Endothelial cell of umbilical vein (primary cell): Measurements from ENCODE around the gene HECTD4. TPM values are rescaled to one million over a fixed set of nuclear protein-coding genes. Genes with fewer than 3 reads are reported as not detected.

Source experiments
- BruUV-seq: library from RNA; stranded (reverse); fragments of 400-500 nt; replicated peaks from 2 replicates; lab custom pipeline; 2021; lab: Mats Ljungman, UMichigan
- CTCF ChIA-PET: fragments of 300-600, 350-600 bp; sonication (Branson Sonifier 250); formaldehyde crosslinking; loops from one replicate; lab custom pipeline; 2021; ENCODE audit warnings: antibody characterized with exemption, inconsistent platforms; lab: Charles Lee
- POLR2A ChIA-PET: fragments of 300-600, 350-600 bp; sonication (Branson Sonifier 250); formaldehyde crosslinking; loops from one replicate; lab custom pipeline; 2021; ENCODE audit warnings: antibody characterized with exemption, inconsistent platforms; lab: Charles Lee
- DNase-seq: peaks from one replicate; pipeline ENCODE4 v3.0.0-alpha.2; 2011; ENCODE audit warnings: low read depth, low spot score
- FAIRE-seq: peaks from 2 replicates; lab custom pipeline; 2011; peaks lifted over from hg19 to GRCh38; lab: Jason Lieb, UNC
- H2AFZ ChIP-seq: 2 replicates; pipeline ENCODE4 v1.6.0; 2012; ENCODE audit warnings: low read depth, low read length, control low read depth, inconsistent platforms
- H3K27ac ChIP-seq: 2 replicates; pipeline ENCODE4 v1.5.1; 2011; ENCODE audit warnings: low read depth, mild to moderate bottlenecking, control low read depth, low read length, moderate library complexity; ENCODE audit not compliant: insufficient read depth
- H3K27me3 ChIP-seq, 2 experiments: 2 replicates each; pipeline versions ENCODE4 v1.6.0 to v1.6.1; 2011; ENCODE audit warnings: low read length in 2 of 2, mixed read lengths in 1 of 2; ENCODE audit not compliant: control insufficient read depth in 2 of 2, insufficient read depth in 2 of 2
- H3K36me3 ChIP-seq, 2 experiments: 2 replicates in 1 of 2; 3 replicates in 1 of 2; pipeline ENCODE4 v1.5.1; 2011; ENCODE audit warnings: low read length in 2 of 2, mild to moderate bottlenecking in 1 of 2, moderate library complexity in 1 of 2; ENCODE audit not compliant: control insufficient read depth in 2 of 2, insufficient read depth in 2 of 2; ENCODE audit errors: extremely low read depth in 1 of 2
- H3K4me1 ChIP-seq: 3 replicates; pipeline ENCODE4 v1.5.1; 2011; ENCODE audit warnings: mild to moderate bottlenecking, low read length; ENCODE audit not compliant: control insufficient read depth, insufficient read depth; ENCODE audit errors: extremely low read depth
- H3K4me2 ChIP-seq: 2 replicates; pipeline ENCODE4 v1.6.1; 2011; ENCODE audit warnings: low read length, control low read depth, mixed read lengths; ENCODE audit not compliant: insufficient read depth
- H3K4me3 ChIP-seq, 3 experiments: fragments of 200-600 bp in 1 of 3; sonication (generic), shearing (Covaris generic) in 1 of 3; replicated peaks in 1 of 3; 2 replicates each; pipeline ENCODE4 v1.5.1; 2011 to 2016; ENCODE audit warnings: control low read depth in 3 of 3, low read length in 3 of 3, mild to moderate bottlenecking in 2 of 3, inconsistent platforms in 1 of 3, low read depth in 1 of 3, moderate library complexity in 1 of 3; ENCODE audit not compliant: insufficient read depth in 1 of 3
- H3K79me2 ChIP-seq: 2 replicates; pipeline ENCODE4 v1.6.0; 2012; ENCODE audit warnings: low read length, inconsistent platforms; ENCODE audit not compliant: control insufficient read depth, insufficient read depth
- H3K9ac ChIP-seq: replicated peaks from 2 replicates; pipeline ENCODE3; 2011; ENCODE audit warnings: low read length, control low read depth; ENCODE audit not compliant: insufficient read depth; ENCODE audit errors: extremely low read depth
- H3K9me1 ChIP-seq: replicated peaks from 3 replicates; pipeline ENCODE4 v1.6.0; 2011; ENCODE audit warnings: mild to moderate bottlenecking, low read length; ENCODE audit not compliant: control insufficient read depth, insufficient read depth; ENCODE audit errors: extremely low read depth
- H3K9me3 ChIP-seq: replicated peaks from 2 replicates; pipeline ENCODE4 v1.5.1; 2012; ENCODE audit warnings: low read length, inconsistent platforms; ENCODE audit not compliant: control insufficient read depth, insufficient read depth
- H4K20me1 ChIP-seq: replicated peaks from 2 replicates; pipeline ENCODE3; 2011; ENCODE audit warnings: mild to moderate bottlenecking, low read length; ENCODE audit not compliant: control insufficient read depth, insufficient read depth; ENCODE audit errors: extremely low read depth
- CTCF ChIP-seq, 2 donors: IDR thresholded peaks; 1 replicate in 1 of 2; 2 replicates in 1 of 2; pipeline ENCODE4 v1.5.1; 2011; ENCODE audit warnings: low read length in 2 of 2, mild to moderate bottlenecking in 2 of 2, moderate library complexity in 2 of 2, control low read depth in 1 of 2, inconsistent platforms in 1 of 2, low read depth in 1 of 2; ENCODE audit not compliant: insufficient read depth in 1 of 2; ENCODE audit errors: extremely low read depth in 1 of 2
- FOS ChIP-seq: IDR thresholded peaks from 2 replicates; pipeline ENCODE4 v1.6.1; 2011; ENCODE audit warnings: mild to moderate bottlenecking, low read length, moderate library complexity, borderline replicate concordance; ENCODE audit not compliant: insufficient read depth
- JUN ChIP-seq: IDR thresholded peaks from 2 replicates; pipeline ENCODE4 v1.6.1; 2011; ENCODE audit warnings: borderline replicate concordance, low read depth; ENCODE audit not compliant: insufficient read length, insufficient read depth
- MAX ChIP-seq: IDR thresholded peaks from 2 replicates; pipeline ENCODE4 v1.6.1; 2011; ENCODE audit not compliant: insufficient read depth, insufficient read length
- POLR2A ChIP-seq: IDR thresholded peaks from 2 replicates; pipeline ENCODE4 v1.6.1; 2012; ENCODE audit warnings: low read depth, mild to moderate bottlenecking, control low read depth, low read length
- POLR2AphosphoS5 ChIP-seq: IDR thresholded peaks from 2 replicates; pipeline ENCODE4 v1.6.1; 2012; ENCODE audit warnings: low read depth, mild to moderate bottlenecking, control low read depth, low read length, moderate library complexity; ENCODE audit not compliant: insufficient read depth
- dilution Hi-C: fragments of 300-500 bp; cut with MboI; formaldehyde crosslinking; loops from one replicate; pipeline ENCODE4 v1.15.0; 2019; ENCODE audit warnings: low sequenced_read_pairs; ENCODE audit not compliant: extremely low pct_ligation_motif_present
- intact Hi-C: fragments of 100-400 bp; cut with micrococcal nuclease; formaldehyde crosslinking; loops from one replicate; pipeline ENCODE4 v1.10.0; 2022
- polyA plus RNA-seq, 4 experiments: library from polyadenylated mRNA; depleted of rRNA in 3 of 4; stranded (reverse) in 3 of 4; unstranded in 1 of 4; fragments of >200 nt; gene quantifications; 2 replicates each; pipeline versions ENCODE4 v1.2.1 to v1.2.3, GENCODE V29; 2011 to 2012; ENCODE audit warnings: missing spikeins in 1 of 4
- total RNA-seq: library from RNA; stranded (reverse); gene quantifications from 2 replicates; pipeline ENCODE4 v1.2.3, GENCODE V29; 2021

HECTD4 gene
- total and polyA plus RNA-seq, 2 donors (not counting 3 experiments of a cell fraction or from before 2014, with no cell fraction given), result 9.7 to 47.7 TPM

GRCh38 chr12:112381406-112381882 is 787 bp downstream of the HECTD4 start:
- H3K27ac ChIP-seq, result peak overlapping the region; percentile 35
- peaks cover 31% of the 10 kb centered on the region for H3K79me2 ChIP-seq
- no TSS peak for BruUV-seq
- H3K27me3 ChIP-seq, result no peaks in the 10 kb centered on the region
- H2AFZ ChIP-seq, result peak overlapping the region; percentile 100
- H3K4me2 ChIP-seq, result peak overlapping the region; percentile 36
- no peaks in the 10 kb centered on the region for H3K36me3 ChIP-seq
- H3K9me1 ChIP-seq, result no peaks in the 10 kb centered on the region
- FAIRE-seq (no peak), DNase-seq (peak; percentile 22)
- dilution Hi-C loops, result no loop called here
- H3K9ac ChIP-seq, result peak overlapping the region; percentile 82
- TF ChIP-seq MAX (no peak), CTCF (IDR thresholded peaks at IDR 0.05; ENCODE audit: extremely low read depth in 1 of 2, insufficient read depth in 1 of 2, low read depth in 1 of 2, low read length in 2 of 2) (no peak), POLR2AphosphoS5 (no peak), POLR2A (no peak), JUN (no peak), FOS (no peak)
- no peaks in the 10 kb centered on the region for H4K20me1 ChIP-seq
- ChIA-PET CTCF (interaction anchor here (0.6 to 1.4 kb wide), 2 partner anchors 183 to 188 kb away, joined by 3 to 7 read pairs; no protein-coding TSS in a partner anchor), POLR2A (interaction anchor here (0.6 kb wide), 1 partner anchor 73 kb away, joined by 12 read pairs; no protein-coding TSS in a partner anchor)
- intact Hi-C loops, result loop anchor here (10.0 kb wide), 1 partner anchor 367 kb away; the partner anchor contains the start of genes ERP29 and TMEM116
- peaks cover 12% of the 10 kb centered on the region for H3K4me1 ChIP-seq
- H3K4me3 ChIP-seq, result peak overlapping the region; percentile 71 to 95 (median 72)
- no peaks in the 10 kb centered on the region for H3K9me3 ChIP-seq
